GM18951 (cell line): Measurements from ENCODE around the gene FGF4.

Experiments used
- POLR2A ChIP-seq: IDR thresholded peaks from 4 replicates; pipeline ENCODE4 v1.6.1; 2011; ENCODE audit warnings: mild to moderate bottlenecking; ENCODE audit not compliant: insufficient read length, insufficient read depth; ENCODE audit errors: extremely low read depth
- in situ Hi-C: fragments of 300-500 bp; cut with MboI; formaldehyde crosslinking; loops from one replicate; pipeline ENCODE4 v1.12.0; 2022; ENCODE audit warnings: low sequenced_read_pairs, mixed read lengths, inconsistent platforms; ENCODE audit not compliant: unreplicated experiment

Gene FGF4

DNA sequence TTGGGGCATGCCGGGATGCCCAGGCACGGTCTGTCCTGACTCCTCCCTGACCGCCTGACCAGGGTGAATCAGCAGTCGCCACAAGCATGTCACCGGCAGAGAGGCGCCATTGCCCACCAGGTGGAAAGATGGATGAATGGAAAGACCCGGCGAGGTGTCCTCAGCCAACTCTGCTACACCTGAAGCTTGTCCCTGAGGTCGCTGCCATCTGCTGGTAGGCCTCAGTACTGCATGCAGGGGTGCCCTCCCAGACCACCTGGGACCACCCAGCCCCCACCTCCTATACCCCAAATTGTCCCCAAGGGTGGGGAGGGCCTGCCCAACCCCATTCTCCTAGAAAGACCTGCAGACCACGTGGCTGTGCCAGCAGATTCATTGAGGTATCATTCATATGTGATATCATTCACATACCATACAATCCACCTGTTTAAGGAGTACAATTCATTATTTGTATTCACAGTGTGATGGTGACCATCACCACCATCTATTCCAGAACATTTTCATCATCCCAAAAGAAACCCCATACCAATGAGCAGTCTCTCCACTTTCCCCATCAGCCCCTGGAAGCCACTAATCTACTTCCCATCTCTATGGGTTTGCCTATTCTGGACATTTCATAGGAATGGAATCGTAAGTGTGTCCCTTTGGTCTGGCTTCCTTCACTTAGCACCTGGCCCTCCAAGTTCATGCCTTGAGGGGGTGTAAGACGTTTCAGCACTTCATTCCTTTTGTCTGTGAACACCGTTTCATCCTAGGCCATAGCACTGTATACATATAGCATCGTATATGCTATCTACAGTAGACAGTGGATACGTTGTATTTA, 26.6 kb upstream of the FGF4 start:
- in situ Hi-C loops = no loop called here
- TF ChIP-seq POLR2A = no peak

- in situ Hi-C loops = no loop called here
- TF ChIP-seq POLR2A = no peak
Measured at GRCh38 chr11:69800278-69800677, 25.1 kb upstream of the FGF4 start.

DNA sequence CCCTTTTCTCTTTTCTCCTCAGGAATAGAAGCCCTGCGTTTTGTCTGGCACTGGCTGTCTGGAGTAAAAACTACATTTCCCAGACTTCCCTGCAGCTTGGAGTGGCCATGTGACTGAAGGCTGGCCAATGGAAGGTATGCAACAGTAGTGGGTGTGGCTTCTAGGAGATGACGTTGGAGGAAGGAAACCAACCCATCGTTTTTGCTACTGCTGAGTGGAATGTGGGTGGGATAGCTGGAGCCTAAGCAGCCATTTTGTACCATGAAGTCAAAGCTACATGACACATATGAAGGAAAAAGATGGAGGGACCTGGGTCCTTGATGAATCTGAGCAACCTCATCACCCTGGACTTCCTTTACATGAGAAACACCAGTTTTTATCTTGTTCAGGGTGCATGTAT, 24.4 kb upstream of the FGF4 start:
- in situ Hi-C loops = no loop called here
- TF ChIP-seq POLR2A = no peak

GRCh38 chr11:69799097-69799496, 24.0 kb upstream of the FGF4 start:
- TF ChIP-seq POLR2A = no peak
- in situ Hi-C loops = no loop called here

- in situ Hi-C loops = no loop called here
- TF ChIP-seq POLR2A = no peak
Measured at GRCh38 chr11:69797737-69798528, 22.8 kb upstream of the FGF4 start.

GRCh38 chr11:69797156-69797555, 22.0 kb upstream of the FGF4 start:
- TF ChIP-seq POLR2A = no peak
- in situ Hi-C loops = no loop called here

DNA sequence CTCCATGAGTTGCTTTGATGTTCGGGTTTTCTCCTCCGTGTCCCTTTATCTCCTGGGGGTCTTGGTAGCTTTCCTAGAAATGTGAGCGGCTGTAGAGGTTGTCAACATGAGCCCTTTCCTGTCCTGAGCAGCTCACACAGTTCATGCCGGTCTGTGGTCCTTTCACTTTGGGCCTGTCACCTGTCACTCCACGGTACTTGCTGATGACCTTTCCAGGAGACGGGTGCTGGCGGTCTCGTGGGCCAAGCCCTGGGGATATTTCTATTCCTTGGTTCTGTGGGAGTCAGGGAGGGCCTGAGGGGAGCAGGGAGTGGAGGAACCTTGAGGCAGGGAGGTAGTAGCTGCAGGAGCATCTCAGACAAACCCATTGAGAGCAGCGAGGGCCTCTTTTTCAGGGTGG, 20.9 kb upstream of the FGF4 start:
- TF ChIP-seq POLR2A = no peak
- in situ Hi-C loops = no loop called here

GRCh38 chr11:69791276-69792180, 16.4 kb upstream of the FGF4 start:
- no peak for TF ChIP-seq POLR2A
- in situ Hi-C loops = no loop called here

DNA sequence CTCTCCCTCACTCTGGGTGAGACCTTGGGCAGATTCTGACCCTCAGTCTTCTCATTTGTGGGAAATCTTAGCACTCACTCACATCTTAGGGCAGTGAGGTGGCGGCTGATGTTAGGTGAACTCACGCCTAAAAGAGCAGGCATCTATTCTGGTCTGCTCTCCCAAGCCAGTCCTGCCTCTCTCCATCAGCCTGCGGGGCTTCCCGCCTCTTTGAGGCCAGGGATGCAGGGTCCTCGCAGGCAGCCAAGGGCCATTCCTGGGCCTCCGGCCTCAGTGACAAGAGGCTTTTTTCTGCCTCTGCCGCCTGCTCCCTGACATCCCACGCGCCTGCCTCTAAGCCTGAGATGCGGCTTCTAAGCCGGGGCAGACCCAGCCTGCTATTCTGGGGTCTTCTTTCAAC, 13.8 kb upstream of the FGF4 start:
- in situ Hi-C loops = no loop called here
- no peak for TF ChIP-seq POLR2A

DNA sequence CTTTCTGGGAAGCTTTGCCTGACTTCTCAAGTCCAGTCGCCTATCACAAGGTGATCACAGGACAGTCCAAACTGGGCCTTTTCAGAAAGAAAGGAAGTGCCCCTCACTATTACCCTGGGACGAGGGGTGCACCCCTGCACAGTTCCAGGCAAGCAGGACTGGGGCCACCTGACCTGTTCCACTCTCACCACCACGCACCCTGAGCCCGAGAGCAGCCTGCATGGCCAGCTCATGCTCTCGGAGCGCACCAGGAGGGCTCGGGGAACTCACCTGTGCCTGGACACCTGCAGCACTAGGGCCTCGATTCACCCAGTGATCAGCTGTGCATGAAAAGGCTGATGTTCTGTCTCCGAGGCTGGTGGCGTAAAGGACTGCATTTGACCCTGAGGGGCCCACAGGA, 12.8 kb upstream of the FGF4 start:
- TF ChIP-seq POLR2A = no peak
- in situ Hi-C loops = no loop called here

GRCh38 chr11:69787457-69787856, 12.3 kb upstream of the FGF4 start:
- TF ChIP-seq POLR2A = no peak
- in situ Hi-C loops = no loop called here

GRCh38 chr11:69781241-69781640, 6.1 kb upstream of the FGF4 start:
- no peak for TF ChIP-seq POLR2A
- in situ Hi-C loops = no loop called here

DNA sequence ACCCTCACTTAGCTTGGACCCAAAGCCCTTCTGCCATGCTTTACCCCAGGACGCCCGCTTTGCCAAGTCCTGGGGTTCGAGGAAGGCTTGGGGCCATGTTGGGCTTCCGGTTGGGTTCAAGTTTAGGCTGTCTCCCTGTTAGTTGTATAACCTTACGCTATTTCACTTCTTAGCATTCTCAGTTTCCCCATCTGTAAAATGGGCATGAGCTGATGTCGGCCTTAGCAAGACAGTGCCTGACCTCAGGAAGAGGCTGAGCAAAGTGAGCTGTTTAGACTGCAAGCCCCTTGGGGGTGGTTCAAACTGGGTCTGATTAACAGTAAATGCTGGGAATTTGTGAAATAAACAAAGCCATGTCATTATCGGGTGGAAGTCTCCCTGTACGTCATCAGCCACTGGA, 3.2 kb upstream of the FGF4 start:
- no peak for TF ChIP-seq POLR2A
- in situ Hi-C loops = no loop called here
